Thoracic aorta (tissue), 2 donors: ENCODE results near the gene TPRA1. TPM values are rescaled to one million over a fixed set of nuclear protein-coding genes. Genes with fewer than 3 reads are reported as not detected.

ENCODE experiments used
- ATAC-seq: fragments of 150-250 bp; one replicate; pipeline ENCODE4 v1.8.0; 2017; ENCODE audit warnings: low read depth; ENCODE audit not compliant: insufficient number of reproducible peaks, low FRiP score
- DNase-seq: peaks from one replicate; pipeline ENCODE4 v3.0.0-alpha.2; 2020; ENCODE audit warnings: low spot score
- H3K27ac ChIP-seq, 2 donors: fragments of 200-600 bp; sonication (generic); 1 replicate in 1 of 2; 2 replicates in 1 of 2; pipeline ENCODE4 v1.5.1; 2016; ENCODE audit warnings: mild to moderate bottlenecking in 2 of 2, moderate library complexity in 2 of 2
- H3K27me3 ChIP-seq: fragments of 200-600 bp; sonication (generic); replicated peaks from 2 replicates; pipeline ENCODE4 v1.6.0; 2016; ENCODE audit warnings: mild to moderate bottlenecking; ENCODE audit not compliant: insufficient read depth
- H3K36me3 ChIP-seq: fragments of 200-600 bp; sonication (generic); one replicate; pipeline ENCODE4 v1.5.1; 2016
- H3K4me1 ChIP-seq, 2 donors: fragments of 200-600 bp; sonication (generic); 1 replicate in 1 of 2; 2 replicates in 1 of 2; pipeline versions ENCODE4 v1.5.1 to v1.6.0; 2016; ENCODE audit warnings: low read depth in 2 of 2, mild to moderate bottlenecking in 1 of 2; ENCODE audit not compliant: control insufficient read depth in 1 of 2
- H3K4me3 ChIP-seq: fragments of 200-600 bp; sonication (generic); 2 replicates; pipeline ENCODE4 v1.5.1; 2016; ENCODE audit warnings: mild to moderate bottlenecking
- H3K9me3 ChIP-seq: fragments of 200-600 bp; sonication (generic); 2 replicates; pipeline ENCODE4 v1.5.1; 2016
- CTCF ChIP-seq: fragments of 200-600 bp; sonication (generic); IDR thresholded peaks from one replicate; pipeline ENCODE4 v1.5.1; 2019; ENCODE audit warnings: antibody characterized with exemption
- total RNA-seq, 2 donors: library from RNA; depleted of rRNA; stranded (reverse); fragments of >200 nt; gene quantifications; one replicate each; pipeline versions ENCODE4 v1.1.0 to v1.2.3, GENCODE V29; 2016

TPRA1 gene
- total RNA-seq, 2 donors from 2014 or later: 32.0 to 37.8 TPM

DNA sequence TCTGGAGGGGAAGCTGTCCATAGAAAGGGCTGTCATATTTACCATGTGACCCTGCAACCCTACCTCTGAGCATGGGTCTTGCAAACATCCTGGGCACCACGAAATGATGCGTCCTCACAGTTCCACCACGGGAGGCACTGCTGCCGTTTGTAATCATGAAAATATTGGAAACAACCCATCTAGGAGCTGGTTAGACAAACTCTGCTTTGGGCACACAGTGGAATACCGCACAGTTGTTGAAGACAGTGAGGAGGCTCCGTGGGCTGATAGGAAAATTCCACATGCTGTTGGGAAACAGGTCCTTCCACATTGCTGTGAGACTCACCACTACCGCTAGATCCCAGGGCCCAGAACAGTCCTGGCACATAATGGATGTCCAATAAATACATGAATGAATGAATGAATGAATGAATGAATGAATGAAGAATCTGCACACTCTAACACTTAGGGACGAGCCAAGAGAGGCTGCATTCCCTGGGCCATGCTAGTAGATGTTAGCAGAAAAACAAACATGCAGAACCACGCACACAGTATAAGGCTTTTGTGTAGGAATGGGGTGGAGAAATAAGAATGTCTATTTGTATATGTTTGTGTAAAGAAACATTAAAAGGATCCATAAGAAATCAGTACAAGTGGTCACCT, 40.6 kb downstream of the TPRA1 start:
- H3K27ac ChIP-seq: no peak overlapping the region
- H3K36me3 ChIP-seq: no peaks in the 10 kb centered on the region
- no peaks in the 10 kb centered on the region for H3K9me3 ChIP-seq
- H3K27me3 ChIP-seq: no peaks in the 10 kb centered on the region
- no peak for DNase-seq
- peaks cover 4 to 16% of the 10 kb centered on the region in 2 donors for H3K4me1 ChIP-seq
- H3K4me3 ChIP-seq: no peak overlapping the region
- no peak for TF ChIP-seq CTCF
- no peak for ATAC-seq

GRCh38 chr3:127547761-127548605, 42.5 kb downstream of the TPRA1 start:
- Histone ChIP-seq H3K4me1 (peaks cover 4 to 16% of the 10 kb centered on the region in 2 donors), H3K9me3 (no peaks in the 10 kb centered on the region), H3K4me3 (peak overlapping the region; percentile 78), H3K27me3 (no peaks in the 10 kb centered on the region), H3K36me3 (no peaks in the 10 kb centered on the region), H3K27ac (peak overlapping the region in 1 of 2 donors; percentile 20)
- TF ChIP-seq CTCF: peak; percentile 87
- ATAC-seq (peak; percentile 51), DNase-seq (no peak)

DNA sequence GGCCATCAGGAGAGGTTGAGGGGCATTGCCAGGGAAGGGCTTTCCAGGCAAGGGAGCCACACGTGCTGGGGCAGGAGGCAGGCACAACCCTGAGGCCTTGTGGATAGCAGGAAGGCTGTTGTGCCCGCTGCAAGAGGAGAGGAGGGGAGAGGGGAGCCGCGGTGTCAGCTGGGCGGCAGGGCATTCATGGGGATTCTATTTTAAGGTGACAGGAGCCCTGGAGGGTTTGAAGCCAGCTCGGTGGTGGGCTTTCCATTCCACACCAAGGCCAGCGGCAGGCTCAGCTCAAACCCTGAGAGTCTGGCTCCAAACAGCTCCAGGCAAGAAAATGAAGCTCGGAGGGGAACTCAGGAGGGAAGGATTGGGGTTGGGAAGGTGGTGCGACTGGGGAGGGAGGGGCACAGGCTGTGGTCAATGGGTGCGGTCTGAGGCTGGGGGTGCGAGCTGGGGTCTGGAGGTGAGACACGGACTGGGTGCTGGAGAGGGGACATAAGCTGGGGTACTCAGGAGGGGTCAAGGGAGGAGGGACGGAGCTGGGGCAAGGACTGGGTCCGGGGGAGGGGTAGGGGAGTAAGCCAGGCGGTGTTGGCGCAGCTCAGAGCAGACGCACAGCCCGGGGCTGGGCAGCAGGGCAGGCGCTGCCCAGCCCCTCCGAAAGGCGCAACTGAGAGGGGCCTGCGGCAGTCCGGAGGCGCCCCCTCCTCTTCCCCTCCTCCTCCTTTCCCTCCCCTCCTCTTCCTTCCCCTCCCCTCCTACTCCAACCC, 43.4 kb downstream of the TPRA1 start:
- Histone ChIP-seq H3K27ac (peak overlapping the region in 1 of 2 donors; percentile 39), H3K4me3 (peak overlapping the region; percentile 78), H3K4me1 (peaks cover 4 to 23% of the 10 kb centered on the region in 2 donors), H3K27me3 (no peaks in the 10 kb centered on the region), H3K9me3 (no peaks in the 10 kb centered on the region), H3K36me3 (no peaks in the 10 kb centered on the region)
- ATAC-seq: no peak
- no peak for TF ChIP-seq CTCF
- no peak for DNase-seq

DNA sequence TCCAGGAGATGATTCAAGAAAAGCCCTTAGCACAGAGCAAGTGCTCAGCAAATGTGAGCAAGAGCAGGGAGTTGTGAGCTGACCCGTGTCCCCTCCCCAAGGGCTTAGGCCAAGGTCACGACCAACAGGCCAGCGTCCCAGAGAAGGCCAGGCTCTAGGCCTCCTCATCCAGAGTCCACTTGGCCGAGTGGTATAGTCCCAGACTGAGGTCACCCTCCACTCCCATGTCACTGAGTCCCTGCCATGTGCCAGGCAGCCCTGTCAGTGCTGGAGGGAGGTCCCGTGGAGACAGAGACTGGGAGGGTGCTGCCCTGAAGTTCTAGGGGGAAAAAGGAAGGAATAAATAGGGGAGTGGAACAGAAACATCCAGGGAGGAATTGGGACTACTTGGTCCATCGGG, 44.0 kb downstream of the TPRA1 start:
- Histone ChIP-seq H3K27me3 (no peaks in the 10 kb centered on the region), H3K36me3 (no peaks in the 10 kb centered on the region), H3K4me3 (no peak overlapping the region), H3K27ac (peak overlapping the region in 1 of 2 donors; percentile 39), H3K9me3 (no peaks in the 10 kb centered on the region), H3K4me1 (peaks cover 4 to 28% of the 10 kb centered on the region in 2 donors)
- no peak for TF ChIP-seq CTCF
- ATAC-seq (no peak), DNase-seq (no peak)
